Endodermal cell (in vitro differentiated cells): ENCODE results near the gene RGS17. TPM values are rescaled to one million over a fixed set of nuclear protein-coding genes. Genes with fewer than 3 reads are reported as not detected.

Source experiments
- DNase-seq: peaks from one replicate; pipeline ENCODE4 v3.0.0-alpha.2; 2017
- H3K27ac ChIP-seq: 2 replicates; pipeline ENCODE4 v1.5.1; 2013; ENCODE audit warnings: mild to moderate bottlenecking, low read depth, low read length, moderate library complexity
- H3K27me3 ChIP-seq: 2 replicates; pipeline ENCODE4 v1.6.1; 2013; ENCODE audit warnings: mild to moderate bottlenecking, low read length, moderate library complexity; ENCODE audit not compliant: insufficient read depth, control insufficient read depth, poor library complexity, severe bottlenecking
- H3K36me3 ChIP-seq: 2 replicates; pipeline ENCODE4 v1.7.0; 2013; ENCODE audit warnings: mild to moderate bottlenecking, low read length, moderate library complexity; ENCODE audit not compliant: control insufficient read depth, insufficient read depth
- H3K4me1 ChIP-seq: one replicate; pipeline ENCODE4 v1.7.0; 2013; ENCODE audit warnings: low read length; ENCODE audit not compliant: control insufficient read depth, insufficient read depth
- H3K4me3 ChIP-seq: 2 replicates; pipeline ENCODE4 v1.5.1; 2013; ENCODE audit warnings: mild to moderate bottlenecking, low read length, moderate library complexity
- H3K9ac ChIP-seq: 2 replicates; pipeline ENCODE4 v1.6.1; 2013; ENCODE audit warnings: mild to moderate bottlenecking, low read length, moderate library complexity; ENCODE audit not compliant: poor library complexity, severe bottlenecking; ENCODE audit errors: extremely low read depth
- H3K9me3 ChIP-seq: 2 replicates; pipeline ENCODE4 v1.6.1; 2013; ENCODE audit warnings: mild to moderate bottlenecking, low read length, moderate library complexity; ENCODE audit not compliant: control insufficient read depth
- H3K27ac Mint-ChIP-seq: 2 replicates; pipeline ENCODE4 v1.8.0; 2020; ENCODE audit warnings: mixed read lengths
- H3K27me3 Mint-ChIP-seq: 2 replicates; pipeline ENCODE4 v1.8.0; 2021; ENCODE audit warnings: mild to moderate bottlenecking, mixed read lengths; ENCODE audit not compliant: insufficient read depth
- H3K36me3 Mint-ChIP-seq: 2 replicates; pipeline ENCODE4 v1.8.0; 2020; ENCODE audit warnings: low read depth, mixed read lengths
- H3K4me1 Mint-ChIP-seq: 2 replicates; pipeline ENCODE4 v1.8.0; 2020; ENCODE audit warnings: mixed read lengths
- H3K4me3 Mint-ChIP-seq: 2 replicates; pipeline ENCODE4 v1.8.0; 2020; ENCODE audit warnings: mild to moderate bottlenecking, moderate library complexity, mixed read lengths
- H3K9me3 Mint-ChIP-seq: 2 replicates; pipeline ENCODE4 v1.8.0; 2020; ENCODE audit warnings: mild to moderate bottlenecking, mixed read lengths
- WGBS, 2 experiments: methylation state at CpG; one replicate each; pipeline versions ENCODE4 v1.1.5 to v1.1.7; 2013; ENCODE audit warnings: missing lambda C conversion rate in 2 of 2, mixed read lengths in 1 of 2; ENCODE audit not compliant: insufficient coverage in 1 of 2, insufficient read length in 1 of 2; 5-methylcytosine and 5-hydroxymethylcytosine counted together
- total RNA-seq, 2 donors: library from RNA; stranded (reverse); fragmentation: NEBNext Ultra II Directional in 1 of 2; extraction: Animal tissue kit (Norgen Biotek cat#: 25700) in 1 of 2; gene quantifications; 2 replicates in 1 of 2; 3 replicates in 1 of 2; pipeline ENCODE4 v1.2.1, GENCODE V29; 2021
- TF ChIP-seq, protein P1 (sequence below): fragments of 200-600 bp; sonication (generic); conservative IDR thresholded peaks from 2 replicates; pipeline ENCODE4 v1.5.0; 2021; ENCODE audit warnings: antibody characterized with exemption, mild to moderate bottlenecking

The RGS17 gene
- total RNA-seq, 2 donors from 2014 or later = 1.7 to 3.2 TPM

DNA sequence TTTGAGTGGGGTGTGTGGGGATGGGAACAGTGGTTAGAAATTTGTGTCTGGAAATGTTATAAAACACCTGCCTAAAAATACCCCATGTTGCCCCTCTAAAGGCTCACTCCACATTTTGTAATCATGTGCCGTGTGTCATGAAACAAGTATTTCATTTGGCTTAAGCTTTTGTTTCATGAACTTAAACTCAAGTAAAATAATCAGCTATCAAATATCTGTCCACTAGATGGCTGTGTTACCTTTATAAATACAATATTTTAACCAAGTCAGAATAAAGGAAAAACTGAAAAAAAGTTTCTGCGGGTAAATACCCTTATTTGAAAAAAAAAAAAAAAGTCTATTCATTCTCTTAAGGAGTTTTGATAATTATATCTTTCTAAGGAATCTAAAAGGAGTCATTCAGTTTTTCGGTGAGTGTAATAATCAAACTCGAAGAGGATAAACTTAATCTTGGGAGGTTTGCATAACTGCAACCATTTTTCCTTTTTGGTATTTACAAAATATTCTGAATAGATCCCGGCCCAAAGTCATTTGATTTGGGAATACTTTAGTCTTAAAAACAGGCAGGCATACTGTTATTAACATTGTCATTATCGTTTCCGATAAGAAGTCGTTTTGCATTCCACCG is 98.7 kb downstream of the RGS17 start:
- H3K9ac ChIP-seq = no peak overlapping the region
- H3K4me3 Mint-ChIP-seq = no peak overlapping the region
- DNase-seq = no peak
- H3K36me3 Mint-ChIP-seq = no peaks in the 10 kb centered on the region
- no peaks in the 10 kb centered on the region for H3K4me1 ChIP-seq
- H3K4me3 ChIP-seq = no peak overlapping the region
- 92 to 100% methylated on average over 2 to 8 of the region's 9 CpGs for WGBS, 2 experiments
- no peaks in the 10 kb centered on the region for H3K9me3 ChIP-seq
- no peak overlapping the region for H3K27ac ChIP-seq
- TF ChIP-seq, protein P1, sequence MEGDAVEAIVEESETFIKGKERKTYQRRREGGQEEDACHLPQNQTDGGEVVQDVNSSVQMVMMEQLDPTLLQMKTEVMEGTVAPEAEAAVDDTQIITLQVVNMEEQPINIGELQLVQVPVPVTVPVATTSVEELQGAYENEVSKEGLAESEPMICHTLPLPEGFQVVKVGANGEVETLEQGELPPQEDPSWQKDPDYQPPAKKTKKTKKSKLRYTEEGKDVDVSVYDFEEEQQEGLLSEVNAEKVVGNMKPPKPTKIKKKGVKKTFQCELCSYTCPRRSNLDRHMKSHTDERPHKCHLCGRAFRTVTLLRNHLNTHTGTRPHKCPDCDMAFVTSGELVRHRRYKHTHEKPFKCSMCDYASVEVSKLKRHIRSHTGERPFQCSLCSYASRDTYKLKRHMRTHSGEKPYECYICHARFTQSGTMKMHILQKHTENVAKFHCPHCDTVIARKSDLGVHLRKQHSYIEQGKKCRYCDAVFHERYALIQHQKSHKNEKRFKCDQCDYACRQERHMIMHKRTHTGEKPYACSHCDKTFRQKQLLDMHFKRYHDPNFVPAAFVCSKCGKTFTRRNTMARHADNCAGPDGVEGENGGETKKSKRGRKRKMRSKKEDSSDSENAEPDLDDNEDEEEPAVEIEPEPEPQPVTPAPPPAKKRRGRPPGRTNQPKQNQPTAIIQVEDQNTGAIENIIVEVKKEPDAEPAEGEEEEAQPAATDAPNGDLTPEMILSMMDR = peak; percentile 64
- H3K27me3 Mint-ChIP-seq = no peaks in the 10 kb centered on the region
- no peak overlapping the region for H3K27ac Mint-ChIP-seq
- H3K9me3 Mint-ChIP-seq = no peaks in the 10 kb centered on the region
- no peaks in the 10 kb centered on the region for H3K27me3 ChIP-seq
- no peaks in the 10 kb centered on the region for H3K36me3 ChIP-seq
- peaks cover 14% of the 10 kb centered on the region for H3K4me1 Mint-ChIP-seq

- no peak for DNase-seq
- no peak overlapping the region for H3K27ac Mint-ChIP-seq
- H3K4me3 ChIP-seq = no peak overlapping the region
- H3K4me3 Mint-ChIP-seq = no peak overlapping the region
- no peaks in the 10 kb centered on the region for H3K4me1 ChIP-seq
- H3K36me3 ChIP-seq = no peaks in the 10 kb centered on the region
- no peaks in the 10 kb centered on the region for H3K9me3 ChIP-seq
- no peaks in the 10 kb centered on the region for H3K9me3 Mint-ChIP-seq
- no peaks in the 10 kb centered on the region for H3K27me3 Mint-ChIP-seq
- H3K4me1 Mint-ChIP-seq = peaks cover 14% of the 10 kb centered on the region
- H3K27me3 ChIP-seq = no peaks in the 10 kb centered on the region
- H3K27ac ChIP-seq = no peak overlapping the region
- H3K9ac ChIP-seq = no peak overlapping the region
- 74% methylated on average over 1 of the region's 1 CpG; no CpG with 5 or more reads in 1 of the 2 experiments for WGBS, 2 experiments
- TF ChIP-seq, protein P1 = no peak
- no peaks in the 10 kb centered on the region for H3K36me3 Mint-ChIP-seq
Measured at GRCh38 chr6:153031335-153031955, 99.6 kb downstream of the RGS17 start.

DNA sequence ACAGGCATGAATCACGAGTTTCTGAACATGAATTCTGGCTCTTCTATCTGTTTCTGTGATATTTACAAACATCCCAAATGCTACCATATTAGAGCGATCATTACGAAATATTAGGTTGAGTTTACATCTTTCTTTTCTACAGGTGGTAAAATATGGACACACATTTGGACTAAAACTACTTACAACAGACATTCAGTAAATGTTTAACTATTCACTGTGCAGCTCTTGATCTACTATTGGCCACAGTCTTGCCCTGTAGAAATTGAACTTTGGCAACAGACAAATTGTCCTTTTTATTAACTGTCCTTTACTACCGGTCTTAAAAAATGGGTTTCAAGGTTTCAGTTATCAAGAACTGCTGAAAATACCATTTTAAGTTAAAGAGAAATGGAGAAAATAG is 102.1 kb downstream of the RGS17 start:
- Histone ChIP-seq H3K27ac (no peak overlapping the region), H3K9ac (no peak overlapping the region), H3K9me3 (no peaks in the 10 kb centered on the region), H3K27me3 (no peaks in the 10 kb centered on the region), H3K36me3 (no peaks in the 10 kb centered on the region), H3K4me1 (no peaks in the 10 kb centered on the region), H3K4me3 (no peak overlapping the region)
- DNase-seq = no peak
- Mint-ChIP-seq H3K27ac (no peak overlapping the region), H3K36me3 (no peaks in the 10 kb centered on the region), H3K27me3 (no peaks in the 10 kb centered on the region), H3K4me3 (no peak overlapping the region), H3K4me1 (peaks cover 14% of the 10 kb centered on the region), H3K9me3 (no peaks in the 10 kb centered on the region)
- TF ChIP-seq, protein P1 = no peak
- 86 to 91% methylated on average over 3 to 4 of the region's 4 CpGs for WGBS, 2 experiments
